Measurements from ENCODE around the gene SLC37A4. TPM values are rescaled to one million over a fixed set of nuclear protein-coding genes. Genes with fewer than 3 reads are reported as not detected.
A peak's percentile ranks its signal among the peaks of the same experiment; 100 is the strongest.

The SLC37A4 gene
- total and polyA plus RNA-seq, 2 of the 13 experiments (the other 11 are each of a cell fraction or from before 2014, with no cell fraction given): 43.0 to 56.1 TPM

GRCh38 chr11:119030329-119031047 is at the start of gene SLC37A4 (continued):
- TF ChIP-seq USF2 (IDR thresholded peaks at IDR 0.05; ENCODE audit: low read depth, low read length) (no peak), USF2 (CRISPR knock-in tag; IDR thresholded peaks at IDR 0.05; ENCODE audit: borderline replicate concordance) (0 out of 2 replicates have a peak, but pooled peaks have one; percentile 58), MZF1 (CRISPR knock-in tag; IDR thresholded peaks at IDR 0.05; ENCODE audit: borderline replicate concordance) (no peak), ZNF33B (CRISPR knock-in tag; IDR thresholded peaks at IDR 0.05) (no peak; the same call in 1 of the 2 replicates), RFXAP (CRISPR knock-in tag; IDR thresholded peaks at IDR 0.05; ENCODE audit: borderline replicate concordance) (peak; percentile 43; the same call in 1 of the 2 replicates), ZNF766 (CRISPR knock-in tag; IDR thresholded peaks at IDR 0.05; ENCODE audit: borderline replicate concordance) (peak; percentile 91; the same call in 1 of the 2 replicates), ZNF607 (CRISPR knock-in tag; IDR thresholded peaks at IDR 0.05; ENCODE audit: borderline replicate concordance) (0 out of 2 replicates have a peak, but pooled peaks have one; percentile 31), FIP1L1 (IDR thresholded peaks at IDR 0.05; ENCODE audit: borderline replicate concordance, insufficient read depth, low read depth, low read length) (no peak), NR2F2 (IDR thresholded peaks at IDR 0.05; ENCODE audit: borderline replicate concordance, low read depth) (no peak), ZNF451 (CRISPR knock-in tag; IDR thresholded peaks at IDR 0.05) (0 out of 2 replicates have a peak, but pooled peaks have one; percentile 46), BRCA1 (CRISPR knock-in tag; IDR thresholded peaks at IDR 0.05) (peak; percentile 89), MAFF (IDR thresholded peaks at IDR 0.05; ENCODE audit: low read depth, low read length) (no peak), CBX5 (CRISPR knock-in tag; IDR thresholded peaks at IDR 0.05; ENCODE audit: borderline replicate concordance) (peak; percentile 77; the same call in 1 of the 2 replicates), MYPOP (CRISPR knock-in tag; IDR thresholded peaks at IDR 0.05) (peak; percentile 72; the same call in 1 of the 2 replicates), ATF2 (CRISPR knock-in tag; IDR thresholded peaks at IDR 0.05) (peak; percentile 75), RBAK (CRISPR knock-in tag; IDR thresholded peaks at IDR 0.05) (no peak), SIN3A (IDR thresholded peaks at IDR 0.05; ENCODE audit: borderline replicate concordance, low read depth, low read length) (peak; percentile 23; the same call in 1 of the 2 replicates), NRL (CRISPR knock-in tag; IDR thresholded peaks at IDR 0.05; ENCODE audit: borderline replicate concordance) (peak; percentile 19), IRF2 (CRISPR knock-in tag; IDR thresholded peaks at IDR 0.05) (peak; percentile 90; the same call in 1 of the 2 replicates)

All from HepG2 (cell line).